GM12878 (cell line): ENCODE measurements around the gene TRPC1. TPM values are rescaled to one million over a fixed set of nuclear protein-coding genes. Genes with fewer than 3 reads are reported as not detected.
"Not testable (repeated sequence)": the region's sequence is repeated elsewhere in the genome, so short reads cannot be mapped to it uniquely, and the experiment has no call there.

ENCODE experiments used
- ATAC-seq: fragments of 200-7000 bp; cut with Tn5 transposase; 3 replicates; pipeline ENCODE4 v1.9.1; 2020; ENCODE audit warnings: mild to moderate bottlenecking, moderate library complexity
- BruUV-seq: library from RNA; stranded (reverse); fragments of 400-500 nt; replicated peaks from 2 replicates; lab custom pipeline; 2021; lab: Mats Ljungman, UMichigan
- CTCF ChIA-PET: fragments of 300-600 bp; sonication (Branson Sonifier 250); formaldehyde crosslinking; extraction: SDS; loops from one replicate; lab custom pipeline; 2021; ENCODE audit warnings: inconsistent platforms; lab: Yijun Ruan, JAX
- POLR2A ChIA-PET: fragments of 350-600 bp; formaldehyde crosslinking; extraction: SDS; loops from one replicate; lab custom pipeline; 2021; ENCODE audit warnings: inconsistent platforms; lab: Charles Lee
- RAD21 ChIA-PET: fragments of 300-600 bp; sonication (Branson Sonifier 250); formaldehyde crosslinking; loops from one replicate; lab custom pipeline; 2023; ENCODE audit warnings: antibody characterized with exemption; ENCODE audit not compliant: unreplicated experiment; lab: Charles Lee
- SMC1A ChIA-PET: fragments of 300-600 bp; sonication (Branson Sonifier 250); formaldehyde crosslinking; loops from one replicate; lab custom pipeline; 2023; ENCODE audit not compliant: unreplicated experiment, uncharacterized antibody; lab: Charles Lee
- DNase-seq: peaks from one replicate; pipeline ENCODE4 v3.0.0-alpha.2; 2011; ENCODE audit warnings: low read depth, low spot score
- FAIRE-seq: peaks from 3 replicates; lab custom pipeline; 2011; peaks lifted over from hg19 to GRCh38; lab: Jason Lieb, UNC
- H2AFZ ChIP-seq: 2 replicates; pipeline ENCODE4 v1.6.0; 2011; ENCODE audit warnings: low read depth, low read length, control low read depth; ENCODE audit not compliant: control insufficient read depth
- H3K27ac ChIP-seq: 2 replicates; pipeline ENCODE4 v1.5.1; 2011; ENCODE audit warnings: control low read depth; ENCODE audit not compliant: control insufficient read depth, insufficient read depth
- H3K27me3 ChIP-seq, 2 experiments: replicated peaks in 1 of 2; 2 replicates each; pipeline versions ENCODE4 v1.6.0 to v1.6.1; 2011; ENCODE audit warnings: low read length in 1 of 2; ENCODE audit not compliant: control insufficient read depth in 2 of 2, insufficient read depth in 2 of 2
- H3K36me3 ChIP-seq, 2 experiments: 2 replicates each; pipeline ENCODE4 v1.5.1; 2011; ENCODE audit warnings: low read length in 1 of 2; ENCODE audit not compliant: control insufficient read depth in 2 of 2, insufficient read depth in 2 of 2
- H3K4me1 ChIP-seq: 2 replicates; pipeline ENCODE4 v1.6.1; 2011; ENCODE audit warnings: mild to moderate bottlenecking, low read length, moderate library complexity, mixed read lengths; ENCODE audit not compliant: control insufficient read depth, insufficient read depth
- H3K4me2 ChIP-seq: 2 replicates; pipeline ENCODE4 v1.6.0; 2011; ENCODE audit warnings: control low read depth; ENCODE audit not compliant: control insufficient read depth, insufficient read depth
- H3K4me3 ChIP-seq: fragments of 200-600 bp; sonication (generic); 2 replicates; pipeline ENCODE4 v1.5.1; 2016
- H3K79me2 ChIP-seq: 2 replicates; pipeline ENCODE4 v1.6.0; 2011; ENCODE audit warnings: low read length; ENCODE audit not compliant: control insufficient read depth, insufficient read depth
- H3K9ac ChIP-seq: 2 replicates; pipeline ENCODE4 v1.8.0; 2011; ENCODE audit warnings: low read length, control low read depth, mixed read lengths; ENCODE audit not compliant: control insufficient read depth, insufficient read depth
- H3K9me3 ChIP-seq: replicated peaks from 3 replicates; pipeline ENCODE4 v1.5.1; 2011; ENCODE audit warnings: mild to moderate bottlenecking, low read length; ENCODE audit not compliant: control insufficient read depth, insufficient read depth
- H4K20me1 ChIP-seq: 2 replicates; pipeline ENCODE4 v1.6.0; 2011; ENCODE audit not compliant: control insufficient read depth, insufficient read depth
- ASH2L ChIP-seq: fragments of 300-600, 200-600 bp; sonication (generic); IDR thresholded peaks from 2 replicates; pipeline ENCODE4 v1.6.1; 2017; ENCODE audit warnings: low read depth, mild to moderate bottlenecking, borderline replicate concordance
- BHLHE40 ChIP-seq, 2 experiments: fragments of 450-650 bp in 1 of 2; IDR thresholded peaks; 2 replicates each; pipeline ENCODE4 v1.6.1; 2011 to 2017; ENCODE audit warnings: low read depth in 2 of 2, borderline replicate concordance in 1 of 2, improper control_type of control experiment in 1 of 2, low read length in 1 of 2, mild to moderate bottlenecking in 1 of 2
- BRCA1 ChIP-seq: IDR thresholded peaks from 2 replicates; pipeline ENCODE4 v1.6.1; 2011; ENCODE audit warnings: low read depth, low read length, improper control_type of control experiment
- ETV6 ChIP-seq, 2 experiments: fragments of 450-650 bp in 1 of 2; IDR thresholded peaks in 1 of 2; conservative IDR thresholded peaks in 1 of 2; 2 replicates each; pipeline ENCODE4 v1.6.1; 2014; ENCODE audit warnings: antibody characterized with exemption in 1 of 2, borderline replicate concordance in 1 of 2, low read depth in 1 of 2, mild to moderate bottlenecking in 1 of 2, moderate library complexity in 1 of 2
- IRF4 ChIP-seq: IDR thresholded peaks from 2 replicates; pipeline ENCODE4 v1.6.1; 2011; ENCODE audit warnings: low read depth, low read length
- NRF1 ChIP-seq: conservative IDR thresholded peaks from 2 replicates; pipeline ENCODE4 v1.6.1; 2011; ENCODE audit warnings: mild to moderate bottlenecking, low read depth, low read length, improper control_type of control experiment
- RAD21 ChIP-seq: IDR thresholded peaks from 2 replicates; pipeline ENCODE4 v1.6.1; 2011; ENCODE audit warnings: mild to moderate bottlenecking, low read depth, low read length, moderate library complexity; ENCODE audit not compliant: insufficient read depth
- SIX5 ChIP-seq: IDR thresholded peaks from 2 replicates; pipeline ENCODE4 v1.6.1; 2011; ENCODE audit warnings: mild to moderate bottlenecking, low read depth, low read length, moderate library complexity; ENCODE audit not compliant: severe bottlenecking
- TAF1 ChIP-seq: IDR thresholded peaks from 2 replicates; pipeline ENCODE4 v1.6.1; 2011; ENCODE audit warnings: mild to moderate bottlenecking, low read depth, low read length, borderline replicate concordance
- TBL1XR1 ChIP-seq: IDR thresholded peaks from 2 replicates; pipeline ENCODE4 v1.6.1; 2012; ENCODE audit warnings: low read depth, low read length, improper control_type of control experiment
- WRNIP1 ChIP-seq: IDR thresholded peaks from 2 replicates; pipeline ENCODE4 v1.6.1; 2011; ENCODE audit warnings: low read depth, low read length, improper control_type of control experiment, borderline replicate concordance
- YBX1 ChIP-seq: fragments of 450-650 bp; IDR thresholded peaks from 2 replicates; pipeline ENCODE4 v1.6.1; 2016; ENCODE audit warnings: antibody characterized with exemption
- ZNF24 ChIP-seq: fragments of 450-650 bp; IDR thresholded peaks from 2 replicates; pipeline ENCODE4 v1.6.1; 2017; ENCODE audit warnings: antibody characterized with exemption, mild to moderate bottlenecking
- WGBS: methylation state at CpG from one replicate; pipeline ENCODE4 v1.1.6; 2016; ENCODE audit warnings: low lambda C conversion rate; ENCODE audit not compliant: insufficient replicate concordance, insufficient coverage; ENCODE audit errors: missing lambda C conversion rate; 5-methylcytosine and 5-hydroxymethylcytosine counted together
- in situ Hi-C: fragments of 300-500 bp; cut with MboI; formaldehyde crosslinking; loops from 9 replicates; pipeline ENCODE4 v1.14.3; 2018; ENCODE audit warnings: mixed read lengths
- intact Hi-C: fragments of 100-400 bp; cut with micrococcal nuclease; formaldehyde crosslinking; loops from one replicate; pipeline ENCODE4 v1.14.2; 2022; ENCODE audit not compliant: unreplicated experiment
- polyA plus RNA-seq, 11 experiments: library from polyadenylated mRNA; depleted of rRNA in 4 of 11; unstranded in 6 of 11; stranded (reverse) in 5 of 11; fragments of >200 nt; fragmentation: Nextera tagmentation in 4 of 11; fragmentation: Illumina TruSeq in 1 of 11; extraction: Ambion mirVana in 4 of 11; extraction: Trizol in 1 of 11; gene quantifications; 1 replicate in 1 of 11; 2 replicates in 10 of 11; pipeline versions ENCODE4 v1.2.1 to v1.2.3, GENCODE V29; 2011 to 2016; ENCODE audit warnings: inconsistent platforms in 2 of 11, missing spikeins in 2 of 11, low read depth in 1 of 11
- total RNA-seq, 4 experiments: library from RNA; depleted of rRNA in 3 of 4; stranded (reverse); fragments of >200 nt in 3 of 4; fragmentation: Illumina TruSeq in 1 of 4; extraction: Trizol in 1 of 4; gene quantifications; 2 replicates each; pipeline versions ENCODE4 v1.2.1 to v1.2.3, GENCODE V29; 2013 to 2021
- TF ChIP-seq, protein P1 (sequence below): IDR thresholded peaks from 2 replicates; pipeline ENCODE4 v1.6.1; 2012; ENCODE audit warnings: improper control_type of control experiment, low read depth, low read length; ENCODE audit not compliant: insufficient replicate concordance

The TRPC1 gene
- total and polyA plus RNA-seq, 10 of the 15 experiments (the other 5 are each of a cell fraction or from before 2014, with no cell fraction given) = 0.05 to 2.9 (median 0.17) TPM

GRCh38 chr3:142709207-142709606, 14.6 kb upstream of the TRPC1 start:
- in situ Hi-C loops = no loop called here
- 30% methylated on average over 5 of the region's 5 CpGs for WGBS
- TF ChIP-seq BRCA1 (no peak), YBX1 (no peak), RAD21 (no peak), TBL1XR1 (no peak), NRF1 (no peak), WRNIP1 (no peak), ZNF24 (no peak), TAF1 (no peak), ASH2L (no peak), IRF4 (no peak), SIX5 (no peak), BHLHE40 (IDR thresholded peaks at IDR 0.05; ENCODE audit: borderline replicate concordance in 1 of 2, low read depth in 2 of 2, low read length in 1 of 2) (no peak), ETV6 (conservative IDR thresholded peaks at IDR 0.05 in 1 of 2, IDR thresholded peaks at IDR 0.05 in 1 of 2; ENCODE audit: borderline replicate concordance in 1 of 2, low read depth in 1 of 2) (no peak)
- TF ChIP-seq, protein P1, sequence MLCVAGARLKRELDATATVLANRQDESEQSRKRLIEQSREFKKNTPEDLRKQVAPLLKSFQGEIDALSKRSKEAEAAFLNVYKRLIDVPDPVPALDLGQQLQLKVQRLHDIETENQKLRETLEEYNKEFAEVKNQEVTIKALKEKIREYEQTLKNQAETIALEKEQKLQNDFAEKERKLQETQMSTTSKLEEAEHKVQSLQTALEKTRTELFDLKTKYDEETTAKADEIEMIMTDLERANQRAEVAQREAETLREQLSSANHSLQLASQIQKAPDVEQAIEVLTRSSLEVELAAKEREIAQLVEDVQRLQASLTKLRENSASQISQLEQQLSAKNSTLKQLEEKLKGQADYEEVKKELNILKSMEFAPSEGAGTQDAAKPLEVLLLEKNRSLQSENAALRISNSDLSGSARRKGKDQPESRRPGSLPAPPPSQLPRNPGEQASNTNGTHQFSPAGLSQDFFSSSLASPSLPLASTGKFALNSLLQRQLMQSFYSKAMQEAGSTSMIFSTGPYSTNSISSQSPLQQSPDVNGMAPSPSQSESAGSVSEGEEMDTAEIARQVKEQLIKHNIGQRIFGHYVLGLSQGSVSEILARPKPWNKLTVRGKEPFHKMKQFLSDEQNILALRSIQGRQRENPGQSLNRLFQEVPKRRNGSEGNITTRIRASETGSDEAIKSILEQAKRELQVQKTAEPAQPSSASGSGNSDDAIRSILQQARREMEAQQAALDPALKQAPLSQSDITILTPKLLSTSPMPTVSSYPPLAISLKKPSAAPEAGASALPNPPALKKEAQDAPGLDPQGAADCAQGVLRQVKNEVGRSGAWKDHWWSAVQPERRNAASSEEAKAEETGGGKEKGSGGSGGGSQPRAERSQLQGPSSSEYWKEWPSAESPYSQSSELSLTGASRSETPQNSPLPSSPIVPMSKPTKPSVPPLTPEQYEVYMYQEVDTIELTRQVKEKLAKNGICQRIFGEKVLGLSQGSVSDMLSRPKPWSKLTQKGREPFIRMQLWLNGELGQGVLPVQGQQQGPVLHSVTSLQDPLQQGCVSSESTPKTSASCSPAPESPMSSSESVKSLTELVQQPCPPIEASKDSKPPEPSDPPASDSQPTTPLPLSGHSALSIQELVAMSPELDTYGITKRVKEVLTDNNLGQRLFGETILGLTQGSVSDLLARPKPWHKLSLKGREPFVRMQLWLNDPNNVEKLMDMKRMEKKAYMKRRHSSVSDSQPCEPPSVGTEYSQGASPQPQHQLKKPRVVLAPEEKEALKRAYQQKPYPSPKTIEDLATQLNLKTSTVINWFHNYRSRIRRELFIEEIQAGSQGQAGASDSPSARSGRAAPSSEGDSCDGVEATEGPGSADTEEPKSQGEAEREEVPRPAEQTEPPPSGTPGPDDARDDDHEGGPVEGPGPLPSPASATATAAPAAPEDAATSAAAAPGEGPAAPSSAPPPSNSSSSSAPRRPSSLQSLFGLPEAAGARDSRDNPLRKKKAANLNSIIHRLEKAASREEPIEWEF = no peak
- RAD21 ChIA-PET = no interaction called here
- no peak for ATAC-seq
- CTCF ChIA-PET = no interaction called here
- SMC1A ChIA-PET = interaction anchor here (0.5 kb wide), 1 partner anchor 45 kb away, joined by 3 read pairs; no protein-coding TSS in a partner anchor
- no peaks in the 10 kb centered on the region for H3K79me2 ChIP-seq
- H3K36me3 ChIP-seq = no peaks in the 10 kb centered on the region
- no peak for FAIRE-seq
- no peak overlapping the region for H2AFZ ChIP-seq
- no peaks in the 10 kb centered on the region for H4K20me1 ChIP-seq
- intact Hi-C loops = no loop called here
- H3K4me3 ChIP-seq = no peak overlapping the region
- DNase-seq = no peak
- no TSS peak for BruUV-seq
- H3K27me3 ChIP-seq = no peaks in the 10 kb centered on the region
- H3K9ac ChIP-seq = no peak overlapping the region
- H3K4me2 ChIP-seq = no peak overlapping the region
- H3K9me3 ChIP-seq = no peaks in the 10 kb centered on the region
- H3K27ac ChIP-seq = no peak overlapping the region
- H3K4me1 ChIP-seq = no peaks in the 10 kb centered on the region
- POLR2A ChIA-PET = no interaction called here

- CTCF ChIA-PET, RAD21 ChIA-PET: not testable (repeated sequence)
- WGBS = 36% methylated on average over 3 of the region's 3 CpGs
Observed at GRCh38 chr3:142714882-142715281, 9.0 kb upstream of the TRPC1 start.

More at GRCh38 chr3:142714882-142715281, 9.0 kb upstream of the TRPC1 start:
- SMC1A ChIA-PET, H3K9me3 ChIP-seq, ATAC-seq, BruUV-seq, H2AFZ ChIP-seq, H4K20me1 ChIP-seq, H3K9ac ChIP-seq, FAIRE-seq, H3K4me1 ChIP-seq, H3K79me2 ChIP-seq, H3K36me3 ChIP-seq, intact Hi-C loops, in situ Hi-C loops, H3K27ac ChIP-seq, POLR2A ChIA-PET, H3K4me3 ChIP-seq, H3K4me2 ChIP-seq, H3K27me3 ChIP-seq, DNase-seq: not testable (repeated sequence)
